Bronchial epithelial cell (primary cell): ENCODE data around the gene TM9SF3. TPM values are rescaled to one million over a fixed set of nuclear protein-coding genes. Genes with fewer than 3 reads are reported as not detected.

Experiments used
- DNase-seq: peaks from one replicate; pipeline ENCODE4 v3.0.0-alpha.2; 2010; ENCODE audit warnings: low read depth
- FAIRE-seq: peaks from 2 replicates; lab custom pipeline; 2011; peaks lifted over from hg19 to GRCh38; lab: Jason Lieb, UNC
- H3K27me3 ChIP-seq: 2 replicates; pipeline ENCODE4 v1.5.1; 2011; ENCODE audit warnings: low read length; ENCODE audit not compliant: control insufficient read depth, insufficient read depth
- H3K36me3 ChIP-seq: 2 replicates; pipeline ENCODE4 v1.5.1; 2011; ENCODE audit warnings: low read length; ENCODE audit not compliant: control insufficient read depth, insufficient read depth
- H3K4me3 ChIP-seq: 2 replicates; pipeline ENCODE4 v1.5.1; 2011; ENCODE audit warnings: mild to moderate bottlenecking, low read depth, low read length, control low read depth
- CTCF ChIP-seq: IDR thresholded peaks from 2 replicates; pipeline ENCODE4 v1.5.1; 2011; ENCODE audit warnings: mild to moderate bottlenecking, moderate library complexity, low read length, control low read depth, inconsistent platforms; ENCODE audit not compliant: insufficient read depth, severe bottlenecking
- total RNA-seq: library from RNA; depleted of rRNA; stranded (reverse); fragments of >200 nt; gene quantifications from 2 replicates; pipeline ENCODE4 v1.2.1, GENCODE V29; 2014

TM9SF3 gene
- total RNA-seq, 1 donor from 2014 or later: 145 TPM

- peaks cover 5% of the 10 kb centered on the region for H3K27me3 ChIP-seq
- DNase-seq (no peak), FAIRE-seq (no peak)
- no peak overlapping the region for H3K4me3 ChIP-seq
- no peak for TF ChIP-seq CTCF
- no peaks in the 10 kb centered on the region for H3K36me3 ChIP-seq
These were observed 22.0 kb upstream of the TM9SF3 start for GRCh38 chr10:96608805-96609204.

DNA sequence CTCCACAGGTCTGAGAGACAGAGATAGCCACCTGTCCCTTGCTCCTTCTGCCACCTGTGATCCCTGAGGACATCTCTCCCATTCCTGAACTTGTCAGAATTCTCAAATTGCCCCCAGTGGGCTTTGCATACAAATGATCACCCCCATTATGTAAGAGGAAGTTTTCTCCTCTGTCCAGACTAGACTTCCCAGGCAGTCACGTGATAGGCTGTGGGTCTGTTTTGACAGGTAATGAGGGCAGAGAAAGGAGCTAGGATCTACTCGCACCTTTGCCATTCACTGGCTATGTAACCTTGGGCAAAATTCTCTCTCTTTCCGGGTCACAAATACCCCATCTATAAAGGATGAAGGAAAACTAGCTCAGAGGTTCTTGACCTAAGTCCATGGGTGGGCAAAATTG, 21.4 kb upstream of the TM9SF3 start:
- Histone ChIP-seq H3K4me3 (no peak overlapping the region), H3K36me3 (no peaks in the 10 kb centered on the region), H3K27me3 (peaks cover 5% of the 10 kb centered on the region)
- no peak for TF ChIP-seq CTCF
- FAIRE-seq (no peak), DNase-seq (no peak)

DNA sequence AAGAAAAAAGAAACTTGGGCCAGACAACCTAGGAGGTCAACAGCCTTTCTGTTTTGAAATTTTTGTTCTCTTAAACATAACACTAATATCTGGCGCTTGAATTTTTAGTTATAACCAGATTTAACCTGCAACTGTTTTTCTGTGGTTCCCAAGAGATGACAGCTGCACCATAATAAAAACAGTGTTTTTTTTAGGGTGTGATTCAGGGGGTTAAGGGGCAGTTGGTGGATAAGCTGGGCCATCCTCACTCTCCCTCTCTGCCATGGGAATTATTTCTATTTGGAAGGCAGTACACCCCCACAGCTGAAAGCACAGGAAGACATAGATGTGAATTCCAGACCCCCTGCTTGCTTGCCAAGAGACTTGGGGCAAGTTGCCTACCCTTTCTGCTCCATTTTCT, 20.1 kb upstream of the TM9SF3 start:
- no peak for TF ChIP-seq CTCF
- DNase-seq (no peak), FAIRE-seq (no peak)
- peaks cover 5% of the 10 kb centered on the region for H3K27me3 ChIP-seq
- H3K36me3 ChIP-seq: no peaks in the 10 kb centered on the region
- no peak overlapping the region for H3K4me3 ChIP-seq

- Histone ChIP-seq H3K36me3 (no peaks in the 10 kb centered on the region), H3K4me3 (no peak overlapping the region), H3K27me3 (peaks cover 5% of the 10 kb centered on the region)
- FAIRE-seq (no peak), DNase-seq (no peak)
- no peak for TF ChIP-seq CTCF
These were observed 19.4 kb upstream of the TM9SF3 start for GRCh38 chr10:96606216-96606615.

DNA sequence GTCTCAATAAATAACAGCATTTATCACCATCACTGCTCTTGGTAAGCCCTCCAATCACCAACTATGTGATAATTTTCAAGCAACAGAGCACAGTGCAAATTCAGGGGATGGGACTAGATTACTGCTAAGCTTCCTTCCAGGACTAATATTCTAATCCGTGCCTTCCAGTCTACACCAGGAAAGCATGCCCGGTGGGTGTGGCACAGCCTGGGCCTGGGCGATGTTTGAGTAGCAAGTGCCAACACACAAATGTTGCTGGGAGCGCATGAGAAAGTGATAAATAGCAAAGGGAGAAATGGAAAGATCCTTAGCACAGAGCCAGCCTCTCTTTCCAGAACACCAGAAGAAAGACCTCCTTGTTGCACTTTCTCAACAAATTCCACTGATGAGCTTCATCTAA, 13.5 kb upstream of the TM9SF3 start:
- Histone ChIP-seq H3K4me3 (no peak overlapping the region), H3K27me3 (no peaks in the 10 kb centered on the region), H3K36me3 (no peaks in the 10 kb centered on the region)
- TF ChIP-seq CTCF: no peak
- FAIRE-seq (no peak), DNase-seq (no peak)

- Histone ChIP-seq H3K27me3 (no peaks in the 10 kb centered on the region), H3K36me3 (no peaks in the 10 kb centered on the region), H3K4me3 (no peak overlapping the region)
- FAIRE-seq: no peak
- no peak for DNase-seq
- no peak for TF ChIP-seq CTCF
These were observed 12.0 kb upstream of the TM9SF3 start for GRCh38 chr10:96598846-96599245.
